GM23248 (cell line): Measurements from ENCODE around the gene SLC6A2. TPM values are rescaled to one million over a fixed set of nuclear protein-coding genes. Genes with fewer than 3 reads are reported as not detected.

Experiments
- DNase-seq: peaks from one replicate; pipeline ENCODE4 v3.0.0-alpha.2; 2015
- H2AFZ ChIP-seq: fragments of 200-600 bp; sonication (generic); 2 replicates; pipeline ENCODE4 v1.6.1; 2016; ENCODE audit warnings: antibody characterized with exemption
- H3F3A ChIP-seq: fragments of 200-600 bp; sonication (generic); 2 replicates; pipeline ENCODE4 v1.6.1; 2016; ENCODE audit warnings: mild to moderate bottlenecking, antibody characterized with exemption, mixed run types; ENCODE audit not compliant: insufficient read depth
- H3K27ac ChIP-seq: fragments of 200-600 bp; sonication (generic); 2 replicates; pipeline ENCODE4 v1.5.1; 2016; ENCODE audit warnings: mild to moderate bottlenecking
- H3K27me3 ChIP-seq: fragments of 200-600 bp; sonication (generic); replicated peaks from 2 replicates; pipeline ENCODE4 v1.6.1; 2016; ENCODE audit warnings: mild to moderate bottlenecking; ENCODE audit not compliant: insufficient read depth
- H3K36me3 ChIP-seq: fragments of 200-600 bp; sonication (generic); 2 replicates; pipeline ENCODE4 v1.6.1; 2016; ENCODE audit warnings: low read depth, mild to moderate bottlenecking
- H3K4me1 ChIP-seq: fragments of 200-600 bp; sonication (generic); 2 replicates; pipeline ENCODE4 v1.6.1; 2016; ENCODE audit warnings: mild to moderate bottlenecking; ENCODE audit not compliant: insufficient read depth
- H3K4me2 ChIP-seq: fragments of 200-600 bp; sonication (generic); one replicate; pipeline ENCODE4 v1.6.1; 2016; ENCODE audit warnings: mild to moderate bottlenecking; ENCODE audit not compliant: unreplicated experiment
- H3K4me3 ChIP-seq: fragments of 200-600 bp; sonication (generic); 2 replicates; pipeline ENCODE4 v1.5.1; 2016; ENCODE audit warnings: mild to moderate bottlenecking
- H3K79me2 ChIP-seq: fragments of 200-600 bp; sonication (generic); 2 replicates; pipeline ENCODE4 v1.6.1; 2016; ENCODE audit warnings: mild to moderate bottlenecking; ENCODE audit not compliant: insufficient read depth
- H3K9ac ChIP-seq: fragments of 200-600 bp; sonication (generic); 2 replicates; pipeline ENCODE4 v1.6.1; 2016; ENCODE audit warnings: mild to moderate bottlenecking
- H3K9me2 ChIP-seq: fragments of 200-600 bp; sonication (generic); 2 replicates; pipeline ENCODE4 v1.6.1; 2016; ENCODE audit warnings: mixed run types, mild to moderate bottlenecking, moderate library complexity; ENCODE audit not compliant: insufficient read depth
- H3K9me3 ChIP-seq: fragments of 200-600 bp; sonication (generic); one replicate; pipeline ENCODE4 v1.6.1; 2017; ENCODE audit warnings: low read depth
- H4K20me1 ChIP-seq: fragments of 200-600 bp; sonication (generic); 2 replicates; pipeline ENCODE4 v1.6.0; 2016; ENCODE audit not compliant: insufficient read depth
- EZH2 ChIP-seq: fragments of 200-600 bp; sonication (generic); IDR thresholded peaks from 2 replicates; pipeline ENCODE4 v1.6.1; 2018; ENCODE audit warnings: antibody characterized with exemption, mild to moderate bottlenecking; ENCODE audit not compliant: insufficient read depth, poor library complexity, severe bottlenecking
- EZH2phosphoT487 ChIP-seq: fragments of 200-600 bp; sonication (generic); IDR thresholded peaks from 2 replicates; pipeline ENCODE4 v1.6.1; 2018; ENCODE audit warnings: antibody characterized with exemption, moderate library complexity, mild to moderate bottlenecking, low read depth; ENCODE audit not compliant: insufficient read depth
- WGBS, 2 experiments: methylation state at CpG; one replicate each; pipeline ENCODE4 v1.1.6; 2015 to 2017; ENCODE audit warnings: low lambda C conversion rate in 2 of 2, low coverage in 1 of 2; ENCODE audit errors: missing lambda C conversion rate in 2 of 2; 5-methylcytosine and 5-hydroxymethylcytosine counted together
- in situ Hi-C: fragments of 300-500 bp; cut with MboI; formaldehyde crosslinking; loops from 2 replicates; pipeline ENCODE4 v1.15.0; 2020
- polyA plus RNA-seq: library from polyadenylated mRNA; unstranded; fragments of >200 nt; fragmentation: Nextera tagmentation; extraction: Ambion mirVana; gene quantifications from 2 replicates; pipeline ENCODE4 v1.2.1, GENCODE V29; 2016
- total RNA-seq: library from RNA; depleted of rRNA; stranded (reverse); fragments of >200 nt; shearing (Covaris generic); gene quantifications from 2 replicates; pipeline ENCODE4 v1.2.3, GENCODE V29; 2014

Gene SLC6A2
- total and polyA plus RNA-seq, 2 experiments from 2014 or later: not detected

DNA sequence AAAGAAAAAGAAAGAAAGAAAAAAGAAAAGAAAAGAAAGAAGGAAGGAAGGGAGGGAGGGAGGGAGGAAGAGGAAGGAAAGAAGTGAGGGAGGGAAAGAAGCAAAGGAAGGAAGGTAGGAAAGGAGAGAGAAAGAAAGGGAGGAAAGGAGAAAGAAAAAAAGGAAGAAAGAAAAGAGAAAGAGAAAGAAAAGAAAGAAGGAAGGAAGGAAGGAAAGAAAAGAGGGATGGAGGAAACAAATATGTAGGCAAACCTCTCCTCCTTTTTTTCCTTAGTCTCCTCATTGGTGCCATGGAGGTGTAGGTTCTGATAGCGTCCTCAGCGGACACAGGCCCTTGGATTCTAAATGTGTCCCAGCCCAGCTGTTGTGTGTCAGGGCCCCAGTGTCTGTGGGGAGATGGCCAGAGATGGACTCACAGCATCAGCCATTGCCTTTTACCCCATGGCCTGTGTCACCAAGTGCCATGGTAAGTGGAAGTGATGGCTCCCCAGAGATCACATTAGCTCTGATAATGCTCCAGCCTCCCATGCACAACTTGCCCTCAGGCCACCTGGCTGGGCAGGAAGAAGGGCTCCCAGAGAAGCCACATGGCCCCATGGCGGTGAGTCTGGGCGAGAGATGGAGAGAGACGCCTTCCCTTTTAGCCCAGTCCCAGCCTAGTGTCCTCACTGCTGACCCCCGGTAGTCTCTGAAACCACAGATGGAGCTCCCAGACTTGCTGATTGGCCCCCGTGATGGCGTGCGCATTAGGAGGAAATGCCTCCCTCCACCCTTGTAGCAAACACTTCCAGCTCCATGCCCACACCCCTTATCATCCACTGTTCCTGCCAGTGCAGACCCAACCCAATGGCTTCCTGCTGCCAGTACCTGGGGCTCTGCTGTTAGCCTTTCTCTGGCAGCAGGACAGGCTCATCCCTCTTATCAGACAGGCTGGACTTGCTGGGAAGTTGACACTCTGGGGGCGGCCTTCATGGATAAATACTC, 3.7 kb upstream of the SLC6A2 start:
- no peaks in the 10 kb centered on the region for H3K9me2 ChIP-seq
- in situ Hi-C loops: no loop called here
- no peak overlapping the region for H2AFZ ChIP-seq
- no peak for DNase-seq
- H3F3A ChIP-seq: no peaks in the 10 kb centered on the region
- H3K4me3 ChIP-seq: no peak overlapping the region
- no peak for TF ChIP-seq EZH2
- no peak for TF ChIP-seq EZH2phosphoT487
- no peaks in the 10 kb centered on the region for H3K79me2 ChIP-seq
- H3K4me2 ChIP-seq: no peak overlapping the region
- no peaks in the 10 kb centered on the region for H3K9me3 ChIP-seq
- no peak overlapping the region for H3K27ac ChIP-seq
- 81 to 82% methylated on average over 10 of the region's 10 CpGs for WGBS, 2 experiments
- no peaks in the 10 kb centered on the region for H3K36me3 ChIP-seq
- H3K27me3 ChIP-seq: peaks cover 54% of the 10 kb centered on the region
- H3K4me1 ChIP-seq: no peaks in the 10 kb centered on the region
- H4K20me1 ChIP-seq: no peaks in the 10 kb centered on the region
- H3K9ac ChIP-seq: no peak overlapping the region

DNA sequence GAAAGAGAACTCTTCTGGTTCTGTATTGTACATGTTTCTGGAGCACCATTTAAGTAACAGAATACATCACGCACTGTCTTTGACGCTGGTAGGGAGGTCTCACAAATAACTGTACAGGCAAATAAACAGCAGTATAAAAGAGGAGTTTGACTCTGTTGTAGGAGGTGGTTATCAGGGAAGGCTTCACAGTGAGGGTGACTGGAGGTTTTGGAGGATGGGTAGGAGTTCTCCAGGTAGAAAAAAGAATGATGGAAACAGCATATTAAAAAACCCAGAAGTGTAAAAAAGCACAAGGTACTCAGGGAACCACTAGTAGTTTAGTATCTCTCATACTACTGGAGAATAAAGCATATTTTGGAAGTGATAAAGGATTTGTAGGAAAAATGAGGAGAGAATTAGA, 2.7 kb upstream of the SLC6A2 start:
- Histone ChIP-seq H3K36me3 (no peaks in the 10 kb centered on the region), H2AFZ (no peak overlapping the region), H3K9me3 (no peaks in the 10 kb centered on the region), H3K4me2 (no peak overlapping the region), H3F3A (no peaks in the 10 kb centered on the region), H3K9me2 (no peaks in the 10 kb centered on the region), H3K79me2 (no peaks in the 10 kb centered on the region), H3K4me3 (no peak overlapping the region), H3K27ac (no peak overlapping the region), H3K4me1 (no peaks in the 10 kb centered on the region), H4K20me1 (no peaks in the 10 kb centered on the region), H3K9ac (no peak overlapping the region), H3K27me3 (peaks cover 56% of the 10 kb centered on the region)
- in situ Hi-C loops: no loop called here
- 67 to 73% methylated on average over 2 of the region's 2 CpGs for WGBS, 2 experiments
- no peak for DNase-seq
- TF ChIP-seq EZH2: no peak
- TF ChIP-seq EZH2phosphoT487: no peak

DNA sequence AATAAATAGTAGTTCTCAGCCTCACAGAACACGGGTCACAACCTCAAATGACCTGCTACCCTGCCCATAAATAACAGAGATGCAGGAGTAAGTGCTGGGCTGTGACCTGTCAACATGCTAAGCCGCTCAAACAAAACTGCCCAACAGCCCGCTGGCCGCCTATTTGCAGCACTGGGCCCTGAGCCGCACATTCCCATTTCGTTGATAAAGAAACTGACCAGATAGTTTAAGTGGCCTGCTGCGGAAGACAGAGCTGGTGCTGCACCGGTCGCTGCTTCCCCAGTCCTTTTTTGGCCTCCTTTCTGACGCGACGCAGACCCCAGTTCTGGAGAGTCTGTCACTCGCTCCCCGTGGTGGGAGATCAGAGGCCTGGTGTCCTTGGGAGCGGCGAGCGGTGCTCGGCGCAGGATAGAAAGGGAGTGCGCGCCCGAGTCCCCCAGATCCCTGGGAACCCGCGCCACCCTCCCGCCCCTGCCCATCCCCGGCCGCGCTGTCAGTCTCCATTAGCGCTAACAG, 349 bp upstream of the SLC6A2 start:
- Histone ChIP-seq H3K79me2 (no peaks in the 10 kb centered on the region), H3K4me3 (no peak overlapping the region), H3K27ac (no peak overlapping the region), H3K9me2 (no peaks in the 10 kb centered on the region), H2AFZ (no peak overlapping the region), H3K4me2 (no peak overlapping the region), H3K9me3 (no peaks in the 10 kb centered on the region), H3F3A (no peaks in the 10 kb centered on the region), H4K20me1 (no peaks in the 10 kb centered on the region), H3K9ac (no peak overlapping the region), H3K36me3 (no peaks in the 10 kb centered on the region), H3K4me1 (no peaks in the 10 kb centered on the region), H3K27me3 (peaks cover 49% of the 10 kb centered on the region)
- in situ Hi-C loops: no loop called here
- WGBS, 2 experiments: 20 to 26% methylated on average over 28 to 29 of the region's 29 CpGs
- no peak for TF ChIP-seq EZH2phosphoT487
- no peak for TF ChIP-seq EZH2
- DNase-seq: no peak

DNA sequence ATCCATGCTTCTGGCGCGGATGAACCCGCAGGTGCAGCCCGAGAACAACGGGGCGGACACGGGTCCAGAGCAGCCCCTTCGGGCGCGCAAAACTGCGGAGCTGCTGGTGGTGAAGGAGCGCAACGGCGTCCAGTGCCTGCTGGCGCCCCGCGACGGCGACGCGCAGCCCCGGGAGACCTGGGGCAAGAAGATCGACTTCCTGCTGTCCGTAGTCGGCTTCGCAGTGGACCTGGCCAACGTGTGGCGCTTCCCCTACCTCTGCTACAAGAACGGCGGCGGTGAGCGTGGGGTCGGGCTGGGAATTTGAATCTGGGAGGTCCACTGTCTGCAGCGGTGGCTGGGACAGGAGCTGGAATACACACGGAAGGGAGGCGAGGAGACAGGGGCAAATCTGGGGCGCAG, 904 bp downstream of the SLC6A2 start:
- Histone ChIP-seq H3K4me2 (no peak overlapping the region), H3K4me1 (no peaks in the 10 kb centered on the region), H3K27ac (no peak overlapping the region), H3K79me2 (no peaks in the 10 kb centered on the region), H3K27me3 (peaks cover 49% of the 10 kb centered on the region), H2AFZ (no peak overlapping the region), H3K9me2 (no peaks in the 10 kb centered on the region), H3F3A (0 out of 2 replicates have a peak, but pooled peaks cover 2% of the 10 kb centered on the region), H3K9ac (no peak overlapping the region), H4K20me1 (no peaks in the 10 kb centered on the region), H3K36me3 (no peaks in the 10 kb centered on the region), H3K9me3 (no peaks in the 10 kb centered on the region), H3K4me3 (no peak overlapping the region)
- DNase-seq: no peak
- in situ Hi-C loops: no loop called here
- 15 to 24% methylated on average over 29 to 35 of the region's 37 CpGs for WGBS, 2 experiments
- TF ChIP-seq EZH2 (no peak), EZH2phosphoT487 (no peak)
